Measurements from ENCODE around the gene CCT5.
A peak's percentile ranks its signal among the peaks of the same experiment; 100 is the strongest.
"Not testable (repeated sequence)": the region's sequence is repeated elsewhere in the genome, so short reads cannot be mapped to it uniquely, and the experiment has no call there.

CCT5 gene

DNA sequence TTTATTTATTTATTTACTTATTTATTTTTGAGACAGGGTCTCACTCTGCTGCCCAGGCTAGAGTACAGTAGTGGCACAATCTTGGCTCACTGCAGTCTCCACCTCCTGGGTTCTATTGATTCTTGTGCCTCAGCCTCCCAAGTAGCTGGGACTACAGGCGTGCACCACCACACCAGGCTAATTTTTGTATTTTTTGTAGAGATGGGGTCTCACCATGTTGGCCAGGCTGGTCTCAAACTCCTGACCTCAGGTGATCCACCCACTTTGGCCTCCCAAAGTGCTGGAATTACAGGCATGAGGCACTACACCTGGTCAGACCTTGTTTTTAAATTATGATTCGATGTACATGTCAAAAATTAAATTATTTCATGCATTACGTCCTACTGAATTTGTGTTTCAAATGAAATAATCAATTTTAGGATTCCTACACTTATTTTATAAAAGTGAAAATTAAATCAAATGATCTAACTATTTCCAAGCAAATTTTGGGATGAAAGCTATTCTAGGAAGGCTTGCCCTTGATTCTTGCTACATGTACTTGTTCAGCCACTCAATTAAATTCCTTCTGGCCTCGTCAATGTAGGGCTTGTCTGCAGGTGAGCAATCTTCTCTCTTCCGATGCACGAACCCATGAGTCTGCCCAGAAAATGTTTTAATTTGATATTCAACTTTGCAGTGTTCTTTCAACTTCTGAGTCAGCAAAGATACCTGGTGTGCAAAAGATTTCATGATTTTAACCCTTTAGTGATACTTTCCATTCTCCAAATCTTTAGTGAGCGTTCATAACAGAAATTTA is 30.0 kb downstream of the CCT5 start:
- peak; percentile 70 for DNase-seq (ENCODE audit: low read depth)
- TF ChIP-seq, protein P1, sequence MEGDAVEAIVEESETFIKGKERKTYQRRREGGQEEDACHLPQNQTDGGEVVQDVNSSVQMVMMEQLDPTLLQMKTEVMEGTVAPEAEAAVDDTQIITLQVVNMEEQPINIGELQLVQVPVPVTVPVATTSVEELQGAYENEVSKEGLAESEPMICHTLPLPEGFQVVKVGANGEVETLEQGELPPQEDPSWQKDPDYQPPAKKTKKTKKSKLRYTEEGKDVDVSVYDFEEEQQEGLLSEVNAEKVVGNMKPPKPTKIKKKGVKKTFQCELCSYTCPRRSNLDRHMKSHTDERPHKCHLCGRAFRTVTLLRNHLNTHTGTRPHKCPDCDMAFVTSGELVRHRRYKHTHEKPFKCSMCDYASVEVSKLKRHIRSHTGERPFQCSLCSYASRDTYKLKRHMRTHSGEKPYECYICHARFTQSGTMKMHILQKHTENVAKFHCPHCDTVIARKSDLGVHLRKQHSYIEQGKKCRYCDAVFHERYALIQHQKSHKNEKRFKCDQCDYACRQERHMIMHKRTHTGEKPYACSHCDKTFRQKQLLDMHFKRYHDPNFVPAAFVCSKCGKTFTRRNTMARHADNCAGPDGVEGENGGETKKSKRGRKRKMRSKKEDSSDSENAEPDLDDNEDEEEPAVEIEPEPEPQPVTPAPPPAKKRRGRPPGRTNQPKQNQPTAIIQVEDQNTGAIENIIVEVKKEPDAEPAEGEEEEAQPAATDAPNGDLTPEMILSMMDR (IDR thresholded peaks at IDR 0.05; ENCODE audit: insufficient read depth, low read depth, low read length, missing control alignments), result no peak

DNA sequence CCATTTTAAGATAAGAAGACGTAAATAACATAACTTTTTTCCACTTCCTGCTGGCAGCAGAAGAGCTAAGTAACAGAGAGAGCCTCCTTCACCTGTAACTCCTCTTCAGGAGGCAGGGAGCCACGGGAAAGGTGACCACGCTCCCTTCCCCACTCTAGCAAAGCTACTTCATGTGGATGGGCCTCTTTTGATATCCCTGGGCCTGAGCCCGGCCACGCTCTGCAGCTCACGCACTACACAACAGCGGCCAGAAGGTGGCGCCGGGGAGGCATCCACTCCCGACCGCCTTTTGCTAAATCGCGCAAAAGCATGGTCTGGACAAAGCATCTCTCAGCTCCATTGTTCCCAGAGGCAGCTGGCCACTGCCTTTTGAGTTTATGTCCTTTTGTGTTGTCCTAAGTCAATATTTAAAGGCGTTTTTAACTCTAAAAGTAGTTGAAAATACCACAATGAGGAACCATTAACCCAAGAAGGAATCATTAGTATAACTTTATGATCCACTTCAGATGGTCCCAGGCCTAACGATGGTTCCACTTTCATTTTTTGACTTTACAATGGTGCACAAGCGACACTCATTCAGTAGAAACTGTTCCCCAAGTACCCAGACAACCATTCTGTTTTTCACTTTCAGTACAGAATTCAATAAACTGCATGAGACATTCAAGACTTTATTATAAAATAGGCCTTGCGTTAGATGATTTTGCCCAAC is 34.0 kb downstream of the CCT5 start:
- TF ChIP-seq, protein P1 (IDR thresholded peaks at IDR 0.05; ENCODE audit: insufficient read depth, low read depth, low read length, missing control alignments), result peak; percentile 96
- H3K4me3 ChIP-seq (ENCODE audit: low read length), result no peak overlapping the region
- DNase-seq (ENCODE audit: low read depth), result peak; percentile 74

More for the DNA sequence above, 30.0 kb downstream of the CCT5 start:
- H3K4me3 ChIP-seq (ENCODE audit: low read length), result no peak overlapping the region

DNA sequence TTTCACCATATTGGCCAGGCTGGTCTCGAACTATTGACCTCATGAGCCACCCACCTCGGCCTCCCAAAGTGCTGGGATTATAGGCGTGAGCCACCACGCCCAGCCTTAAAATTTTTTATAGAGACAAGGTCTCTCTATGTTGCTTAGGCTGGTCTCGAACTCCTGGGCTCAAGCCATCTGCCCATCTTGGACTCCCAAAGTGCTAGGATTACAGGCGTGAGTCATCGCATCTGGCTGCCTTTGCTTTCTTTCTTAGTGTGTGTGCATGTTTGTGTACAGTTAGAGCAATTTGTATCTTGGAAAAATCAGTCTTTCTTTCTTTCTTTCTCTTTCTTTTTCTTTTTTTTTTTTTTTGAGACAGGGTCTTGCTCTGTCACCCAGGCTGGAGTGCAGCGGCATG is 35.3 kb downstream of the CCT5 start:
- H3K4me3 ChIP-seq (ENCODE audit: low read length), result not testable (repeated sequence)
- peak; percentile 25 for DNase-seq (ENCODE audit: low read depth)

DNA sequence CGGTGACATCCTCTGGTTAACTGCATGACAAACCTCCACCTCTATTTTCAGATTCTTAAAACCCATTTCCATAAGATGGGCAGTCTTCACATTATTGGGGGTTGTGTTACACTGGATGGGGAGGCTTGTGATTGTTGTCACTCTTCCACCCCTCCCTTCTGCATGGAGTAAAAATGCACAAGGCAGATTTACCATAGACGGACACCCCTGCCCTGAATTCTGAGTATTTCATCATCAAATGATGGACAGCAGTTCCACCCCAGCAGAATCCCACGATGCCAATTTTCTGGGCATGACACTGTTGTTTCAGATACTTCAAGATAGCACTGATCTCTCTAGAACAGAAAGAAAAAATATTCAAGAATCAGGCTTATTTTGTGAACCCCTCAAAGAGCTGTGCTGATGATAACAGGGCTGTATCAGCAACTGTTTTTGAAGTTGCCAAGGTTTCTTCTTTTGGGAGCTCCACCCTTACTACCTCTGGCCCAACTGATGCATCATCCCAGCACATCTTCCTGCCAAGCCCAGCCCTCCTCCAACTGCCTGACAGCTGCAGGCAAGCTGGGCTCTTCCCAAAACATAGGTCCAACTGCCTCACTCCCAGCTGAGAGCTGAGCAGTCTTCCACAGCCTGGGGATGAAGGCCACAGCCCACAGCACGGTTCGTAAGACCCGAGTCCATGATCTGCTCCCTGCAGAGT is 36.2 kb downstream of the CCT5 start:
- TF ChIP-seq, protein P1 (IDR thresholded peaks at IDR 0.05; ENCODE audit: insufficient read depth, low read depth, low read length, missing control alignments), result no peak
- DNase-seq (ENCODE audit: low read depth), result no peak
- no peak overlapping the region for H3K4me3 ChIP-seq (ENCODE audit: low read length)

DNA sequence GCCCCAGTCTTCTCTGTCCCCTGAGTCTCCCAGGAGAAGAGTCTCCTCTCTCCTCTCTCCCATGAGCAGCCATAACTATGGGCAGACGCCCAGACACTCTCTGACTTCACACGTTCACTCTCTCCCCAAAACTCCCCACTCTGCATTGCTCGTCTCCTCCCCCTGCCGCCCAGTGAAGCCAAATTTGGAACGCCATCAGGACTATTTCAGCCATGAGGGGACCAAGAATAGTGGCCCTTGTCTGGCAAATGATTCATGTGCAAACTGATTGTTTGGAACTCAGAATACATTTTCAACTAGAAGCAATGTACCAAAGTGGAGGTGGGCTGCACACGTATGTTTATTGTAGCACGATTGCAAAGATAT is 36.8 kb downstream of the CCT5 start:
- TF ChIP-seq, protein P1 (IDR thresholded peaks at IDR 0.05; ENCODE audit: insufficient read depth, low read depth, low read length, missing control alignments), result no peak
- no peak overlapping the region for H3K4me3 ChIP-seq (ENCODE audit: low read length)
- DNase-seq (ENCODE audit: low read depth), result no peak

DNA sequence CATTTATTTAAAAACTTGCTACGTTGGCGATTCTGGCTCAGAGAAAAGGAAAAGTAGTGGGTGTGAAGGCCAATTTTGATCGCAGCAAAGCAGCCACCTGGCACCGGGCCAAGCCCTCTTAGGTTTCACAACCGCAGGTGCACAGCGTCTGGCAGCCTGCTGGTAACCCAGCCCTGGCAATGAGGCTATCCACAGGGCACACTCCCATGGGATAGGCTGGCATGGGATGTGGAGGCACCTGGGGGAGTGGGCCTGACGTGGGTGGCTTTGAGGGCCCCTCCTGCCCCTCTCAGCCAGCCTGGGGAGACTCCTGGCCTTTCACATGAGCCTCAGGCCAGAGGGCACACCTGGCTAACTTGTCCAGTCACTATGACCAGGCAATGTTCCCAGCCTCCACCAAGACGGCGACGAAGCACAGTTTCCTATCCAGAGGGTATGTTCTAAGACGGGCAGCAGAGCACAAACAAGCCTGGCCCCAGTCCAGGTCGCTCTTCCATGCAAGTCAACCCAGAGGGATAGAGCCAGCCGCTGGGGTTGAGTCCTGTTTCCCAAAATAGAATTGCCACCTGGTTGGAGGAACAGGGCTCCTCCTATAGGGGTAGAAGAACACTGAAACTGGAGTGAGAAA is 38.6 kb downstream of the CCT5 start:
- no peak overlapping the region for H3K4me3 ChIP-seq (ENCODE audit: low read length)
- TF ChIP-seq, protein P1 (IDR thresholded peaks at IDR 0.05; ENCODE audit: insufficient read depth, low read depth, low read length, missing control alignments), result no peak
- DNase-seq (ENCODE audit: low read depth), result peak; percentile 75

DNA sequence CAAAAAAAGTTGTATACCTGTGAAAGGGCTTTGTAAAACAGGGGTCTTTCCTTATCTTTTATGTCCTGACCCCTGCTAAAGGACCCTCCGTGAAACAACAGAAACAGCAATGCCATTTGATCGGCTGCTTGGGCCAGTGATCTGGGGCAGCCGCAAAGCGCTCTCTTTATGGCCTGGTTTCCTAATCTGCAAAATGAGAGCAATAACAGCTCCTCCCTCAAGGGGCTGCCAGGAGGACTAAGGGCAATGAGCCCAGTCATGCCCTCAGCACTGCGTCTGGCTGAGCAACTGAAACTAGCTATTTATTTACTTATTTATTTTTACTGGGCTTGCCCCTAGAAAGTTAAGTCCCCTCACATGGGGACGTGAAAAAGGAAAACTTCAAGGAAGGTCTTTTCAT is 39.3 kb downstream of the CCT5 start:
- H3K4me3 ChIP-seq (ENCODE audit: low read length), result no peak overlapping the region
- no peak for DNase-seq (ENCODE audit: low read depth)
- TF ChIP-seq, protein P1 (IDR thresholded peaks at IDR 0.05; ENCODE audit: insufficient read depth, low read depth, low read length, missing control alignments), result no peak
